IMR-90 (cell line): ENCODE results near the gene PKP4. TPM values are rescaled to one million over a fixed set of nuclear protein-coding genes. Genes with fewer than 3 reads are reported as not detected.
A peak's percentile ranks its signal among the peaks of the same experiment; 100 is the strongest.

Experiments
- ATAC-seq: fragments of 200-7000 bp; cut with Tn5 transposase; 2 replicates; pipeline ENCODE4 v1.9.1; 2020; ENCODE audit warnings: low read depth, mild to moderate bottlenecking, moderate library complexity
- BruUV-seq: library from RNA; stranded (reverse); fragments of 400-500 nt; replicated peaks from 2 replicates; lab custom pipeline; 2021; lab: Mats Ljungman, UMichigan
- CTCF ChIA-PET: fragments of 300-600 bp; formaldehyde crosslinking; extraction: SDS; loops from one replicate; lab custom pipeline; 2021; ENCODE audit warnings: antibody characterized with exemption; lab: Yijun Ruan, JAX
- POLR2A ChIA-PET: fragments of 300-600 bp; sonication (Branson Sonifier 250); formaldehyde crosslinking; loops from one replicate; lab custom pipeline; 2022; ENCODE audit warnings: antibody characterized with exemption; ENCODE audit not compliant: unreplicated experiment; lab: Charles Lee
- DNase-seq: peaks from one replicate; pipeline ENCODE4 v3.0.0; 2013
- H2AFZ ChIP-seq: replicated peaks from 2 replicates; pipeline ENCODE3; 2013; ENCODE audit warnings: low read length, mild to moderate bottlenecking; ENCODE audit not compliant: poor library complexity
- H2AK5ac ChIP-seq: 2 replicates; pipeline ENCODE4 v1.6.1; 2013; ENCODE audit warnings: low read depth, low read length, inconsistent platforms
- H2AK9ac ChIP-seq: replicated peaks from 2 replicates; pipeline ENCODE3; 2013; ENCODE audit warnings: mild to moderate bottlenecking, low read depth, low read length, moderate library complexity; ENCODE audit not compliant: poor library complexity
- H2BK120ac ChIP-seq: 2 replicates; pipeline ENCODE4 v1.6.1; 2013; ENCODE audit warnings: low read depth, low read length, inconsistent platforms
- H2BK15ac ChIP-seq: 3 replicates; pipeline ENCODE4 v1.6.1; 2013; ENCODE audit warnings: low read depth, low read length, inconsistent platforms
- H2BK20ac ChIP-seq: 2 replicates; pipeline ENCODE4 v1.6.1; 2013; ENCODE audit warnings: low read depth, mild to moderate bottlenecking, inconsistent platforms, low read length, moderate library complexity
- H2BK5ac ChIP-seq: 2 replicates; pipeline ENCODE4 v1.6.1; 2013; ENCODE audit warnings: mild to moderate bottlenecking, low read depth, low read length, inconsistent platforms; ENCODE audit not compliant: poor library complexity, severe bottlenecking
- H3K14ac ChIP-seq: replicated peaks from 2 replicates; pipeline ENCODE4 v1.6.1; 2013; ENCODE audit warnings: low read depth, low read length, inconsistent platforms
- H3K18ac ChIP-seq: 2 replicates; pipeline ENCODE4 v1.6.1; 2013; ENCODE audit warnings: low read depth, low read length, control low read depth
- H3K23ac ChIP-seq: 2 replicates; pipeline ENCODE4 v1.6.1; 2013; ENCODE audit warnings: low read depth, low read length, inconsistent platforms
- H3K27ac ChIP-seq: 2 replicates; pipeline ENCODE4 v1.5.1; 2013; ENCODE audit warnings: mild to moderate bottlenecking, control low read depth, low read length; ENCODE audit not compliant: insufficient read depth
- H3K27me3 ChIP-seq: 2 replicates; pipeline ENCODE4 v1.6.1; 2013; ENCODE audit warnings: low read length; ENCODE audit not compliant: control insufficient read depth, insufficient read depth
- H3K36me3 ChIP-seq: 2 replicates; pipeline ENCODE4 v1.6.1; 2013; ENCODE audit warnings: low read length, mixed read lengths; ENCODE audit not compliant: control insufficient read depth, insufficient read depth
- H3K4ac ChIP-seq: 2 replicates; pipeline ENCODE4 v1.6.1; 2013; ENCODE audit warnings: low read depth, low read length, inconsistent platforms
- H3K4me1 ChIP-seq: 2 replicates; pipeline ENCODE4 v1.6.1; 2013; ENCODE audit warnings: low read length, mixed read lengths; ENCODE audit not compliant: control insufficient read depth, insufficient read depth
- H3K4me2 ChIP-seq: 2 replicates; pipeline ENCODE4 v1.6.1; 2013; ENCODE audit warnings: low read depth, mild to moderate bottlenecking, control low read depth, low read length, moderate library complexity
- H3K4me3 ChIP-seq: 2 replicates; pipeline ENCODE4 v1.5.1; 2013; ENCODE audit warnings: low read depth, mild to moderate bottlenecking, control low read depth, low read length, moderate library complexity; ENCODE audit not compliant: insufficient read depth
- H3K56ac ChIP-seq: 2 replicates; pipeline ENCODE4 v1.6.1; 2013; ENCODE audit warnings: low read length, inconsistent platforms; ENCODE audit not compliant: insufficient read depth; ENCODE audit errors: extremely low read depth
- H3K79me1 ChIP-seq, 2 experiments: 2 replicates each; pipeline ENCODE4 v1.6.1; 2013; ENCODE audit warnings: low read length in 2 of 2, inconsistent platforms in 1 of 2, low read depth in 1 of 2
- H3K9ac ChIP-seq: 2 replicates; pipeline ENCODE4 v1.6.1; 2013; ENCODE audit warnings: low read depth, low read length, control low read depth
- H3K9me1 ChIP-seq: 2 replicates; pipeline ENCODE4 v1.6.1; 2013; ENCODE audit warnings: low read length, inconsistent platforms; ENCODE audit not compliant: insufficient read depth
- H3K9me3 ChIP-seq: 2 replicates; pipeline ENCODE4 v1.6.1; 2013; ENCODE audit warnings: low read length; ENCODE audit not compliant: control insufficient read depth, insufficient read depth
- H4K20me1 ChIP-seq: 2 replicates; pipeline ENCODE4 v1.6.1; 2013; ENCODE audit warnings: low read length, inconsistent platforms; ENCODE audit not compliant: insufficient read depth
- H4K5ac ChIP-seq: 2 replicates; pipeline ENCODE4 v1.6.1; 2013; ENCODE audit warnings: mild to moderate bottlenecking, low read depth, low read length, control low read depth
- H4K8ac ChIP-seq, 2 experiments: 2 replicates each; pipeline ENCODE4 v1.6.1; 2013; ENCODE audit warnings: low read depth in 2 of 2, low read length in 2 of 2, control low read depth in 1 of 2, inconsistent platforms in 1 of 2
- H4K91ac ChIP-seq: 2 replicates; pipeline ENCODE4 v1.6.1; 2013; ENCODE audit warnings: low read depth, low read length, inconsistent platforms; ENCODE audit not compliant: insufficient read depth
- MAFK ChIP-seq: IDR thresholded peaks from 2 replicates; pipeline ENCODE4 v1.6.1; 2012; ENCODE audit warnings: low read depth, low read length, improper control_type of control experiment
- NFE2L2 ChIP-seq: fragments of 150-350 bp; IDR thresholded peaks from 2 replicates; pipeline ENCODE4 v1.6.1; 2016; ENCODE audit warnings: low read depth, mild to moderate bottlenecking, low read length
- RCOR1 ChIP-seq: IDR thresholded peaks from 2 replicates; pipeline ENCODE4 v1.6.1; 2012; ENCODE audit warnings: mild to moderate bottlenecking, low read length, improper control_type of control experiment; ENCODE audit not compliant: insufficient replicate concordance
- WGBS, 2 experiments: methylation state at CpG; one replicate each; pipeline versions ENCODE4 v1.1.5 to v1.1.7; 2013; ENCODE audit warnings: missing lambda C conversion rate in 2 of 2; ENCODE audit not compliant: insufficient read length in 1 of 2; ENCODE audit errors: extremely low coverage in 2 of 2; 5-methylcytosine and 5-hydroxymethylcytosine counted together
- dilution Hi-C: fragments of 300-500 bp; cut with HindIII; formaldehyde crosslinking; loops from one replicate; pipeline ENCODE4 v1.14.3; 2018; ENCODE audit warnings: low sequenced_read_pairs; ENCODE audit not compliant: unreplicated experiment
- in situ Hi-C: fragments of 300-500 bp; cut with MboI; formaldehyde crosslinking; loops from 3 replicates; pipeline ENCODE4 v1.14.3; 2019; ENCODE audit warnings: low sequenced_read_pairs, inconsistent platforms, mixed read lengths
- intact Hi-C: fragments of 100-400 bp; cut with micrococcal nuclease; formaldehyde crosslinking; loops from 2 replicates; pipeline ENCODE4 v1.10.0; 2022
- polyA plus RNA-seq, 3 experiments: library from polyadenylated mRNA; depleted of rRNA; stranded (reverse); fragments of >200 nt; gene quantifications; 2 replicates each; pipeline ENCODE4 v1.2.3, GENCODE V29; 2012; ENCODE audit warnings: low replicate concordance in 1 of 3
- total RNA-seq: library from RNA; depleted of rRNA; stranded (reverse); fragments of >200 nt; gene quantifications from 2 replicates; pipeline ENCODE4 v1.2.3, GENCODE V29; 2012

The PKP4 gene
- total and polyA plus RNA-seq, 2 of the 4 experiments (the other 2 are of a cell fraction) = 20.1 to 37.8 TPM

GRCh38 chr2:158619496-158619895 is 162.7 kb downstream of the PKP4 start:
- no peaks in the 10 kb centered on the region for H4K20me1 ChIP-seq
- no peaks in the 10 kb centered on the region for H3K79me1 ChIP-seq
- POLR2A ChIA-PET = interaction anchor here (0.5 kb wide), 1 partner anchor 45 kb away, joined by 3 read pairs; no protein-coding TSS in a partner anchor
- intact Hi-C loops (loop anchor here (1.0 to 2.0 kb wide), 2 partner anchors 17 to 161 kb away; no protein-coding TSS in a partner anchor), dilution Hi-C loops (no loop called here), in situ Hi-C loops (no loop called here)
- H3K56ac ChIP-seq = no peak overlapping the region
- no peaks in the 10 kb centered on the region for H3K27me3 ChIP-seq
- no peak overlapping the region for H4K5ac ChIP-seq
- H2BK120ac ChIP-seq = no peak overlapping the region
- no peak overlapping the region; the same call in 1 of the 2 replicates for H3K4me2 ChIP-seq
- no peak overlapping the region for H2AFZ ChIP-seq
- H4K8ac ChIP-seq = no peak overlapping the region
- no peak overlapping the region for H2BK15ac ChIP-seq
- BruUV-seq = no TSS peak
- peak; percentile 74 for ATAC-seq
- no peak overlapping the region for H2AK5ac ChIP-seq
- H3K9me1 ChIP-seq = peaks cover 6% of the 10 kb centered on the region; the same call in 1 of the 2 replicates
- H3K23ac ChIP-seq = no peak overlapping the region
- no peak overlapping the region for H3K9ac ChIP-seq
- H3K36me3 ChIP-seq = peaks cover 7% of the 10 kb centered on the region
- no peak overlapping the region for H2BK5ac ChIP-seq
- no peak overlapping the region for H3K27ac ChIP-seq
- CTCF ChIA-PET = interaction anchor here (0.6 to 1.2 kb wide), 3 partner anchors 18 to 135 kb away, joined by 3 read pairs; no protein-coding TSS in a partner anchor
- no peaks in the 10 kb centered on the region for H3K9me3 ChIP-seq
- no peak overlapping the region for H3K14ac ChIP-seq
- no peak overlapping the region for H3K4ac ChIP-seq
- H3K4me1 ChIP-seq = no peaks in the 10 kb centered on the region; the same call in 1 of the 2 replicates
- H2BK20ac ChIP-seq = no peak overlapping the region
- no CpG with 5 or more reads among the region's 2 CpGs for WGBS, 2 experiments
- H2AK9ac ChIP-seq = no peak overlapping the region
- no peak overlapping the region for H4K91ac ChIP-seq
- DNase-seq = peak; percentile 57
- H3K18ac ChIP-seq = no peak overlapping the region; the same call in none of the 2 replicates
- H3K4me3 ChIP-seq = no peak overlapping the region
- peak; percentile 78 for TF ChIP-seq MAFK
- TF ChIP-seq RCOR1 = no peak
- peak; percentile 76 for TF ChIP-seq NFE2L2
